HepG2 (cell line): ENCODE results near the gene DYNC2LI1. TPM values are rescaled to one million over a fixed set of nuclear protein-coding genes. Genes with fewer than 3 reads are reported as not detected.

Source experiments
- ATAC-seq: fragments of 200-7000 bp; cut with Tn5 transposase; 3 replicates; pipeline ENCODE4 v1.9.1; 2020; ENCODE audit warnings: mild to moderate bottlenecking, moderate library complexity
- BruUV-seq: library from RNA; stranded (reverse); fragments of 400-500 nt; replicated peaks from 2 replicates; lab custom pipeline; 2021; lab: Mats Ljungman, UMichigan
- CTCF ChIA-PET: fragments of 300-600 bp; formaldehyde crosslinking; extraction: SDS; loops from one replicate; lab custom pipeline; 2021; ENCODE audit warnings: low total read pairs, inconsistent platforms, low intra/inter-chr PET ratio; lab: Yijun Ruan, JAX
- POLR2A ChIA-PET: fragments of 350-600 bp; sonication (Branson Sonifier 250); formaldehyde crosslinking; loops from one replicate; lab custom pipeline; 2020; ENCODE audit warnings: antibody characterized with exemption, inconsistent platforms; lab: Yijun Ruan, JAX
- DNase-seq: peaks from one replicate; pipeline ENCODE4 v3.0.0-alpha.2; 2015; ENCODE audit warnings: low spot score
- FAIRE-seq: peaks from 3 replicates; lab custom pipeline; 2011; peaks lifted over from hg19 to GRCh38; lab: Jason Lieb, UNC
- H2AFZ ChIP-seq: one replicate; pipeline ENCODE4 v1.6.1; 2011; ENCODE audit warnings: low read length, inconsistent platforms
- H3K27ac ChIP-seq: fragments of 300-600 bp; 3 replicates; pipeline ENCODE4 v1.8.0; 2011; ENCODE audit warnings: mixed run types, mild to moderate bottlenecking, mixed read lengths, low read length, inconsistent platforms; ENCODE audit not compliant: insufficient read depth; ENCODE audit errors: extremely low read length
- H3K27me3 ChIP-seq, 2 experiments: fragments of 200-600 bp in 1 of 2; 2 replicates in 1 of 2; 3 replicates in 1 of 2; pipeline versions ENCODE4 v1.6.0 to v1.8.0; 2011; ENCODE audit warnings: low read length in 2 of 2, mild to moderate bottlenecking in 2 of 2, moderate library complexity in 2 of 2, inconsistent platforms in 1 of 2; ENCODE audit not compliant: insufficient read depth in 2 of 2, control insufficient read depth in 1 of 2
- H3K36me3 ChIP-seq, 2 experiments: fragments of 200-600 bp in 1 of 2; replicated peaks in 1 of 2; 2 replicates in 1 of 2; 3 replicates in 1 of 2; pipeline versions ENCODE4 v1.5.1 to v1.8.0; 2011; ENCODE audit warnings: low read length in 2 of 2, inconsistent platforms in 1 of 2; ENCODE audit not compliant: insufficient read depth in 2 of 2, control insufficient read depth in 1 of 2
- H3K4me1 ChIP-seq: 2 replicates; pipeline ENCODE4 v1.5.1; 2012; ENCODE audit warnings: low read length, inconsistent platforms; ENCODE audit not compliant: insufficient read depth
- H3K4me2 ChIP-seq: 2 replicates; pipeline ENCODE4 v1.6.0; 2011; ENCODE audit warnings: low read depth, low read length, inconsistent platforms
- H3K4me3 ChIP-seq, 3 experiments: fragments of 200-600 bp in 1 of 3; sonication (generic), shearing (Covaris generic) in 1 of 3; replicated peaks in 1 of 3; 2 replicates each; pipeline ENCODE4 v1.5.1; 2011 to 2016; ENCODE audit warnings: low read length in 3 of 3, inconsistent platforms in 2 of 3, low read depth in 2 of 3, mild to moderate bottlenecking in 2 of 3, control low read depth in 1 of 3, mixed read lengths in 1 of 3; ENCODE audit not compliant: insufficient read depth in 1 of 3
- H3K79me2 ChIP-seq: one replicate; pipeline ENCODE4 v1.6.1; 2011; ENCODE audit warnings: low read length, inconsistent platforms; ENCODE audit not compliant: insufficient read depth
- H3K9ac ChIP-seq: 2 replicates; pipeline ENCODE4 v1.6.0; 2011; ENCODE audit warnings: mild to moderate bottlenecking, low read depth, low read length, inconsistent platforms; ENCODE audit not compliant: insufficient read depth
- H3K9me3 ChIP-seq: 2 replicates; pipeline ENCODE4 v1.5.1; 2012; ENCODE audit warnings: mild to moderate bottlenecking, low read length
- H4K20me1 ChIP-seq: 2 replicates; pipeline ENCODE4 v1.6.0; 2011; ENCODE audit warnings: inconsistent platforms, mild to moderate bottlenecking, low read length, moderate library complexity; ENCODE audit not compliant: insufficient read depth
- MIXL1 ChIP-seq: IDR thresholded peaks from 2 replicates; pipeline ENCODE4 v1.6.1; 2016
- STAG1 ChIP-seq: sonication (generic); formaldehyde crosslinking; IDR thresholded peaks from 2 replicates; pipeline ENCODE4 v1.4.0; 2020; ENCODE audit warnings: missing genetic modification reagents
- ZNF343 ChIP-seq: sonication (generic); formaldehyde crosslinking; IDR thresholded peaks from 2 replicates; pipeline ENCODE4 v1.4.0; 2020; ENCODE audit warnings: mild to moderate bottlenecking, missing genetic modification reagents
- ZNF558 ChIP-seq: sonication (generic); formaldehyde crosslinking; IDR thresholded peaks from 2 replicates; pipeline ENCODE4 v1.9.0; 2022; ENCODE audit warnings: mild to moderate bottlenecking, missing genetic modification reagents, borderline replicate concordance
- ZSCAN29 ChIP-seq: sonication (generic); formaldehyde crosslinking; conservative IDR thresholded peaks from 2 replicates; pipeline ENCODE4 v1.4.0; 2020; ENCODE audit warnings: mild to moderate bottlenecking, missing genetic modification reagents
- WGBS: methylation state at CpG from one replicate; pipeline ENCODE4 v1.1.6; 2017; ENCODE audit warnings: low lambda C conversion rate; 5-methylcytosine and 5-hydroxymethylcytosine counted together
- in situ Hi-C: cut with HindIII; loops from 2 replicates; pipeline ENCODE4 v1.10.0; 2017; ENCODE audit warnings: low pct_unique_long_range_greater_than_20kb; ENCODE audit not compliant: extremely low pct_ligation_motif_present
- intact Hi-C: fragments of 100-400 bp; cut with micrococcal nuclease; formaldehyde crosslinking; loops from one replicate; pipeline ENCODE4 v1.10.0; 2022; ENCODE audit not compliant: unreplicated experiment
- polyA plus RNA-seq, 8 experiments: library from polyadenylated mRNA; depleted of rRNA in 3 of 8; stranded (reverse) in 7 of 8; unstranded in 1 of 8; fragments of >200 nt; fragmentation: Illumina TruSeq in 4 of 8; extraction: Trizol in 4 of 8; gene quantifications; 2 replicates each; pipeline versions ENCODE4 v1.2.1 to v1.2.3, GENCODE V29; 2011 to 2016; ENCODE audit warnings: low read depth in 4 of 8, missing spikeins in 1 of 8, mixed read lengths in 1 of 8; ENCODE audit not compliant: insufficient read depth in 1 of 8
- total RNA-seq, 5 experiments: library from RNA; depleted of rRNA; stranded (reverse); fragments of >200 nt; fragmentation: Illumina TruSeq; extraction: Trizol; gene quantifications; 2 replicates each; pipeline ENCODE4 v1.2.3, GENCODE V29; 2016; ENCODE audit warnings: low read depth in 1 of 5
- TF ChIP-seq, protein P1 (sequence below): sonication (generic); formaldehyde crosslinking; conservative IDR thresholded peaks from 2 replicates; pipeline ENCODE4 v1.4.0; 2020; ENCODE audit warnings: missing genetic modification reagents

Gene DYNC2LI1
- total and polyA plus RNA-seq, 2 of the 13 experiments (the other 11 are each of a cell fraction or from before 2014, with no cell fraction given) = 16.9 to 23.2 TPM

- whole genome bisulfite sequencing = 1% methylated on average over 7 of the region's 7 CpGs
- Histone ChIP-seq H4K20me1 (no peaks in the 10 kb centered on the region), H3K79me2 (no peaks in the 10 kb centered on the region), H3K4me2 (peak overlapping the region; percentile 89), H3K36me3 (peaks cover 0 to 5% of the 10 kb centered on the region in 2 experiments; a peak in 1 of 5 replicates), H3K9me3 (no peaks in the 10 kb centered on the region), H3K9ac (peak overlapping the region; percentile 65), H3K27ac (peak overlapping the region; percentile 16), H3K27me3 (no peaks in the 10 kb centered on the region; a peak in 1 of 5 replicates), H3K4me3 (peak overlapping the region; percentile 86 to 94 (median 89)), H2AFZ (peak overlapping the region; percentile 73), H3K4me1 (peaks cover 11% of the 10 kb centered on the region)
- DNase-seq (no peak), FAIRE-seq (no peak), ATAC-seq (peak; percentile 53)
- CTCF ChIA-PET = no interaction called here
- TF ChIP-seq, protein P1, sequence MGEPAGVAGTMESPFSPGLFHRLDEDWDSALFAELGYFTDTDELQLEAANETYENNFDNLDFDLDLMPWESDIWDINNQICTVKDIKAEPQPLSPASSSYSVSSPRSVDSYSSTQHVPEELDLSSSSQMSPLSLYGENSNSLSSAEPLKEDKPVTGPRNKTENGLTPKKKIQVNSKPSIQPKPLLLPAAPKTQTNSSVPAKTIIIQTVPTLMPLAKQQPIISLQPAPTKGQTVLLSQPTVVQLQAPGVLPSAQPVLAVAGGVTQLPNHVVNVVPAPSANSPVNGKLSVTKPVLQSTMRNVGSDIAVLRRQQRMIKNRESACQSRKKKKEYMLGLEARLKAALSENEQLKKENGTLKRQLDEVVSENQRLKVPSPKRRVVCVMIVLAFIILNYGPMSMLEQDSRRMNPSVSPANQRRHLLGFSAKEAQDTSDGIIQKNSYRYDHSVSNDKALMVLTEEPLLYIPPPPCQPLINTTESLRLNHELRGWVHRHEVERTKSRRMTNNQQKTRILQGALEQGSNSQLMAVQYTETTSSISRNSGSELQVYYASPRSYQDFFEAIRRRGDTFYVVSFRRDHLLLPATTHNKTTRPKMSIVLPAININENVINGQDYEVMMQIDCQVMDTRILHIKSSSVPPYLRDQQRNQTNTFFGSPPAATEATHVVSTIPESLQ (CRISPR knock-in tag) = no peak
- 0 out of 2 replicates have a peak, but pooled peaks have one; percentile 6 for TF ChIP-seq MIXL1 (CRISPR knock-in tag)
- 0 out of 2 replicates have a peak, but pooled peaks have one; percentile 17 for TF ChIP-seq ZSCAN29 (CRISPR knock-in tag)
- TF ChIP-seq ZNF558 (CRISPR knock-in tag) = no peak
- 0 out of 2 replicates have a peak, but pooled peaks have one; percentile 7 for TF ChIP-seq ZNF343 (CRISPR knock-in tag)
- 0 out of 2 replicates have a peak, but pooled peaks have one; percentile 12 for TF ChIP-seq STAG1 (CRISPR knock-in tag)
- in situ Hi-C loops = no loop called here
- TSS peak; percentile 77 for BruUV-seq
- intact Hi-C loops = loop anchor here (5.0 to 10.0 kb wide), 2 partner anchors 140 to 167 kb away; partner anchors contain the start of gene PLEKHH2
- POLR2A ChIA-PET = interaction anchor here (0.9 to 1.8 kb wide), 8 partner anchors 9 to 179 kb away, joined by 3 to 13 read pairs (median 8); partner anchors contain the start of genes ABCG5, ABCG8 and THADA
Measured at GRCh38 chr2:43774617-43775016, 778 bp downstream of the DYNC2LI1 start.
